H1 (cell line): ENCODE data around the gene TNNI3. TPM values are rescaled to one million over a fixed set of nuclear protein-coding genes. Genes with fewer than 3 reads are reported as not detected.

Experiments used
- CBX8 ChIP-seq: fragments of 300-800, 300-1000 bp; sonication (generic); IDR thresholded peaks from 2 replicates; pipeline ENCODE4 v1.7.1; 2016; ENCODE audit warnings: low read depth, low read length, borderline replicate concordance
- CREB1 ChIP-seq: IDR thresholded peaks from 2 replicates; pipeline ENCODE4 v1.6.1; 2012; ENCODE audit warnings: inconsistent platforms
- JUND ChIP-seq: IDR thresholded peaks from 2 replicates; pipeline ENCODE4 v1.6.1; 2011; ENCODE audit warnings: mild to moderate bottlenecking, improper control_type of control experiment, low read length
- SIN3A ChIP-seq, 2 experiments: IDR thresholded peaks in 1 of 2; conservative IDR thresholded peaks in 1 of 2; 2 replicates each; pipeline ENCODE4 v1.6.1; 2011 to 2012; ENCODE audit warnings: low read length in 2 of 2, improper control_type of control experiment in 1 of 2, low read depth in 1 of 2, mild to moderate bottlenecking in 1 of 2
- polyA plus RNA-seq, 7 experiments: library from polyadenylated mRNA; depleted of rRNA in 3 of 7; stranded (reverse) in 5 of 7; unstranded in 2 of 7; fragments of >200 nt in 5 of 7; fragments of 200-250 nt in 2 of 7; gene quantifications; 1 replicate in 5 of 7; 2 replicates in 1 of 7; 4 replicates in 1 of 7; pipeline versions ENCODE4 v1.2.1 to v1.2.3, GENCODE V29; 2011 to 2013; ENCODE audit warnings: missing spikeins in 2 of 7, mixed read lengths in 2 of 7
- total RNA-seq: library from RNA; stranded (reverse); fragmentation: NEBNext Ultra II Directional; extraction: Animal tissue kit (Norgen Biotek cat#: 25700); gene quantifications from 2 replicates; pipeline ENCODE4 v1.2.1, GENCODE V29; 2021
- TF ChIP-seq, protein P1 (sequence below): IDR thresholded peaks from 2 replicates; pipeline ENCODE4 v1.6.1; 2011; ENCODE audit warnings: low read length, improper control_type of control experiment
- TF ChIP-seq, protein P2 (sequence below): fragments of 300-600 bp; sonication (generic); IDR thresholded peaks from 2 replicates; pipeline ENCODE4 v1.7.1; 2012; ENCODE audit warnings: low read length, moderate library complexity, mild to moderate bottlenecking, inconsistent platforms; ENCODE audit not compliant: insufficient replicate concordance

The TNNI3 gene
- total and polyA plus RNA-seq, 2 of the 8 experiments (the other 6 are each of a cell fraction or from before 2014, with no cell fraction given) = 16.9 to 56.0 TPM

GRCh38 chr19:55117663-55118391 lies 39.7 kb downstream of the TNNI3 start (continued):
- TF ChIP-seq SIN3A (conservative IDR thresholded peaks at IDR 0.05 in 1 of 2, IDR thresholded peaks at IDR 0.05 in 1 of 2; ENCODE audit: low read depth in 1 of 2, low read length in 2 of 2) (peak; percentile 10 to 23; a peak in 1 of 4 replicates), CREB1 (peak; percentile 94), CBX8 (no peak), JUND (peak; percentile 30; the same call in 1 of the 2 replicates)
- TF ChIP-seq, protein P1, sequence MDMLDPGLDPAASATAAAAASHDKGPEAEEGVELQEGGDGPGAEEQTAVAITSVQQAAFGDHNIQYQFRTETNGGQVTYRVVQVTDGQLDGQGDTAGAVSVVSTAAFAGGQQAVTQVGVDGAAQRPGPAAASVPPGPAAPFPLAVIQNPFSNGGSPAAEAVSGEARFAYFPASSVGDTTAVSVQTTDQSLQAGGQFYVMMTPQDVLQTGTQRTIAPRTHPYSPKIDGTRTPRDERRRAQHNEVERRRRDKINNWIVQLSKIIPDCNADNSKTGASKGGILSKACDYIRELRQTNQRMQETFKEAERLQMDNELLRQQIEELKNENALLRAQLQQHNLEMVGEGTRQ = no peak
- TF ChIP-seq, protein P2, sequence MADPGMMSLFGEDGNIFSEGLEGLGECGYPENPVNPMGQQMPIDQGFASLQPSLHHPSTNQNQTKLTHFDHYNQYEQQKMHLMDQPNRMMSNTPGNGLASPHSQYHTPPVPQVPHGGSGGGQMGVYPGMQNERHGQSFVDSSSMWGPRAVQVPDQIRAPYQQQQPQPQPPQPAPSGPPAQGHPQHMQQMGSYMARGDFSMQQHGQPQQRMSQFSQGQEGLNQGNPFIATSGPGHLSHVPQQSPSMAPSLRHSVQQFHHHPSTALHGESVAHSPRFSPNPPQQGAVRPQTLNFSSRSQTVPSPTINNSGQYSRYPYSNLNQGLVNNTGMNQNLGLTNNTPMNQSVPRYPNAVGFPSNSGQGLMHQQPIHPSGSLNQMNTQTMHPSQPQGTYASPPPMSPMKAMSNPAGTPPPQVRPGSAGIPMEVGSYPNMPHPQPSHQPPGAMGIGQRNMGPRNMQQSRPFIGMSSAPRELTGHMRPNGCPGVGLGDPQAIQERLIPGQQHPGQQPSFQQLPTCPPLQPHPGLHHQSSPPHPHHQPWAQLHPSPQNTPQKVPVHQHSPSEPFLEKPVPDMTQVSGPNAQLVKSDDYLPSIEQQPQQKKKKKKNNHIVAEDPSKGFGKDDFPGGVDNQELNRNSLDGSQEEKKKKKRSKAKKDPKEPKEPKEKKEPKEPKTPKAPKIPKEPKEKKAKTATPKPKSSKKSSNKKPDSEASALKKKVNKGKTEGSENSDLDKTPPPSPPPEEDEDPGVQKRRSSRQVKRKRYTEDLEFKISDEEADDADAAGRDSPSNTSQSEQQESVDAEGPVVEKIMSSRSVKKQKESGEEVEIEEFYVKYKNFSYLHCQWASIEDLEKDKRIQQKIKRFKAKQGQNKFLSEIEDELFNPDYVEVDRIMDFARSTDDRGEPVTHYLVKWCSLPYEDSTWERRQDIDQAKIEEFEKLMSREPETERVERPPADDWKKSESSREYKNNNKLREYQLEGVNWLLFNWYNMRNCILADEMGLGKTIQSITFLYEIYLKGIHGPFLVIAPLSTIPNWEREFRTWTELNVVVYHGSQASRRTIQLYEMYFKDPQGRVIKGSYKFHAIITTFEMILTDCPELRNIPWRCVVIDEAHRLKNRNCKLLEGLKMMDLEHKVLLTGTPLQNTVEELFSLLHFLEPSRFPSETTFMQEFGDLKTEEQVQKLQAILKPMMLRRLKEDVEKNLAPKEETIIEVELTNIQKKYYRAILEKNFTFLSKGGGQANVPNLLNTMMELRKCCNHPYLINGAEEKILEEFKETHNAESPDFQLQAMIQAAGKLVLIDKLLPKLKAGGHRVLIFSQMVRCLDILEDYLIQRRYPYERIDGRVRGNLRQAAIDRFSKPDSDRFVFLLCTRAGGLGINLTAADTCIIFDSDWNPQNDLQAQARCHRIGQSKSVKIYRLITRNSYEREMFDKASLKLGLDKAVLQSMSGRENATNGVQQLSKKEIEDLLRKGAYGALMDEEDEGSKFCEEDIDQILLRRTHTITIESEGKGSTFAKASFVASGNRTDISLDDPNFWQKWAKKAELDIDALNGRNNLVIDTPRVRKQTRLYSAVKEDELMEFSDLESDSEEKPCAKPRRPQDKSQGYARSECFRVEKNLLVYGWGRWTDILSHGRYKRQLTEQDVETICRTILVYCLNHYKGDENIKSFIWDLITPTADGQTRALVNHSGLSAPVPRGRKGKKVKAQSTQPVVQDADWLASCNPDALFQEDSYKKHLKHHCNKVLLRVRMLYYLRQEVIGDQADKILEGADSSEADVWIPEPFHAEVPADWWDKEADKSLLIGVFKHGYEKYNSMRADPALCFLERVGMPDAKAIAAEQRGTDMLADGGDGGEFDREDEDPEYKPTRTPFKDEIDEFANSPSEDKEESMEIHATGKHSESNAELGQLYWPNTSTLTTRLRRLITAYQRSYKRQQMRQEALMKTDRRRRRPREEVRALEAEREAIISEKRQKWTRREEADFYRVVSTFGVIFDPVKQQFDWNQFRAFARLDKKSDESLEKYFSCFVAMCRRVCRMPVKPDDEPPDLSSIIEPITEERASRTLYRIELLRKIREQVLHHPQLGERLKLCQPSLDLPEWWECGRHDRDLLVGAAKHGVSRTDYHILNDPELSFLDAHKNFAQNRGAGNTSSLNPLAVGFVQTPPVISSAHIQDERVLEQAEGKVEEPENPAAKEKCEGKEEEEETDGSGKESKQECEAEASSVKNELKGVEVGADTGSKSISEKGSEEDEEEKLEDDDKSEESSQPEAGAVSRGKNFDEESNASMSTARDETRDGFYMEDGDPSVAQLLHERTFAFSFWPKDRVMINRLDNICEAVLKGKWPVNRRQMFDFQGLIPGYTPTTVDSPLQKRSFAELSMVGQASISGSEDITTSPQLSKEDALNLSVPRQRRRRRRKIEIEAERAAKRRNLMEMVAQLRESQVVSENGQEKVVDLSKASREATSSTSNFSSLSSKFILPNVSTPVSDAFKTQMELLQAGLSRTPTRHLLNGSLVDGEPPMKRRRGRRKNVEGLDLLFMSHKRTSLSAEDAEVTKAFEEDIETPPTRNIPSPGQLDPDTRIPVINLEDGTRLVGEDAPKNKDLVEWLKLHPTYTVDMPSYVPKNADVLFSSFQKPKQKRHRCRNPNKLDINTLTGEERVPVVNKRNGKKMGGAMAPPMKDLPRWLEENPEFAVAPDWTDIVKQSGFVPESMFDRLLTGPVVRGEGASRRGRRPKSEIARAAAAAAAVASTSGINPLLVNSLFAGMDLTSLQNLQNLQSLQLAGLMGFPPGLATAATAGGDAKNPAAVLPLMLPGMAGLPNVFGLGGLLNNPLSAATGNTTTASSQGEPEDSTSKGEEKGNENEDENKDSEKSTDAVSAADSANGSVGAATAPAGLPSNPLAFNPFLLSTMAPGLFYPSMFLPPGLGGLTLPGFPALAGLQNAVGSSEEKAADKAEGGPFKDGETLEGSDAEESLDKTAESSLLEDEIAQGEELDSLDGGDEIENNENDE = no peak
